Activated CD4-positive, CD25-positive, alpha-beta regulatory T cell (primary cell): ENCODE data around the gene MAP3K1.
"Not testable (repeated sequence)": the region's sequence is repeated elsewhere in the genome, so short reads cannot be mapped to it uniquely, and the experiment has no call there.

Experiments
- DNase-seq, 4 experiments: peaks; one replicate each; lab custom pipeline; 2025; lab: John Stamatoyannopoulos, UW

MAP3K1 gene

GRCh38 chr5:56814963-56815657, at the start of gene MAP3K1:
MAP3K1 (plus strand) TSS chr5:56815549; CDS start chr5:56815574, 25 bp downstream.
- DNase-seq: peak; percentile 67 to 81 (median 73)

GRCh38 chr5:56766926-56767325, 48.4 kb upstream of the MAP3K1 start:
- no peak for DNase-seq

GRCh38 chr5:56769875-56770604, 45.3 kb upstream of the MAP3K1 start:
- no peak for DNase-seq

- no peak for DNase-seq
Observed at GRCh38 chr5:56772767-56773166, 42.6 kb upstream of the MAP3K1 start.

GRCh38 chr5:56774957-56775356, 40.4 kb upstream of the MAP3K1 start:
- no peak for DNase-seq

- DNase-seq: not testable (repeated sequence)
Observed at GRCh38 chr5:56776212-56776846, 39.0 kb upstream of the MAP3K1 start.

- DNase-seq: no peak
Observed at GRCh38 chr5:56783261-56783660, 32.1 kb upstream of the MAP3K1 start.

- DNase-seq: no peak
Observed at GRCh38 chr5:56786346-56786745, 29.0 kb upstream of the MAP3K1 start.

GRCh38 chr5:56791396-56791795, 24.0 kb upstream of the MAP3K1 start:
- DNase-seq: no peak

GRCh38 chr5:56798521-56798920, 16.8 kb upstream of the MAP3K1 start:
- no peak for DNase-seq

- no peak for DNase-seq
Observed at GRCh38 chr5:56800186-56800585, 15.2 kb upstream of the MAP3K1 start.

GRCh38 chr5:56801256-56801655, 14.1 kb upstream of the MAP3K1 start:
- no peak for DNase-seq

- no peak for DNase-seq
Observed at GRCh38 chr5:56802205-56802604, 13.1 kb upstream of the MAP3K1 start.

- DNase-seq: no peak
Observed at GRCh38 chr5:56803025-56803424, 12.3 kb upstream of the MAP3K1 start.

- DNase-seq: no peak
Observed at GRCh38 chr5:56803894-56804293, 11.5 kb upstream of the MAP3K1 start.

- no peak for DNase-seq
Observed at GRCh38 chr5:56807679-56808078, 7.7 kb upstream of the MAP3K1 start.

GRCh38 chr5:56808211-56808610, 7.1 kb upstream of the MAP3K1 start:
- DNase-seq: no peak

GRCh38 chr5:56810826-56811225, 4.5 kb upstream of the MAP3K1 start:
- no peak for DNase-seq

- no peak for DNase-seq
Observed at GRCh38 chr5:56812110-56812509, 3.2 kb upstream of the MAP3K1 start.

- DNase-seq: no peak
Observed at GRCh38 chr5:56813302-56813701, 2.0 kb upstream of the MAP3K1 start.

GRCh38 chr5:56814361-56814962, 887 bp upstream of the MAP3K1 start:
- DNase-seq: peak in 3 of 4 experiments; percentile 7 to 18 (median 7)
